ENCODE results near the gene TMEM255B.

TMEM255B gene

DNA sequence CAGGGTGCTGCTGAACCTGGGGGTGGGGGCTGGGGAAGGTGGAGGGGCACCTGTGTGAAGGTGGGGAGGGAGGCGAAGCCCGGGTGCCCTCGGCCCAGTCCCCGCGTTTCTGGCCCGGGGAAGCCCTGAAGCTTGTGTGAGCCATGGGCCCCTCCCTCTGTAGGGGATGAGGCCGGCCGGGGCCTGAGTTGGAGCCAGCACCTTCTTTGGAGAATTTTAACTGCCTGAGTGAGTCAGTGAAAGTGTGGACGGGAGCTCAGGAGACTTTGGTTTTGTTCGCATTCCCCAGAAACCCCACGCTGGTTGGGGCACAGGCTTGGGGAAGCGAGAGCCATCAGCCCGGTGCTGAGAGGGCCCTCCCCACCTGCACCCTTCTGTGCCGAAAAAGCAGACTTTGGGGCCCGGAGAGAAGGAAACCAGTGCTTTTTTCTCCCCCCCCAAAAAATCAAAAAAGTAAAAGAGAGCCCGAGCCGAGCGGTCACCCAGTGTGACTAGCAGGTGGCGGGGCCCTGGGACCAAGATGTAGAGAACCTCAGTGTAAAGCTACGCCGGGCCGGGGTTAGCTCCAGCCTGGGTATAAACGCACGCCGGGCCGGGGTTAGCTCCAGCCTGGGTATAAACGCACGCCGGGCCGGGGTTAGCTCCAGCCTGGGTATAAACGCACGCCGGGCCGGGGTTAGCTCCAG, 45.1 kb downstream of the TMEM255B start:
- no peak for DNase-seq (ENCODE audit: low read depth in 2 of 2)

DNA sequence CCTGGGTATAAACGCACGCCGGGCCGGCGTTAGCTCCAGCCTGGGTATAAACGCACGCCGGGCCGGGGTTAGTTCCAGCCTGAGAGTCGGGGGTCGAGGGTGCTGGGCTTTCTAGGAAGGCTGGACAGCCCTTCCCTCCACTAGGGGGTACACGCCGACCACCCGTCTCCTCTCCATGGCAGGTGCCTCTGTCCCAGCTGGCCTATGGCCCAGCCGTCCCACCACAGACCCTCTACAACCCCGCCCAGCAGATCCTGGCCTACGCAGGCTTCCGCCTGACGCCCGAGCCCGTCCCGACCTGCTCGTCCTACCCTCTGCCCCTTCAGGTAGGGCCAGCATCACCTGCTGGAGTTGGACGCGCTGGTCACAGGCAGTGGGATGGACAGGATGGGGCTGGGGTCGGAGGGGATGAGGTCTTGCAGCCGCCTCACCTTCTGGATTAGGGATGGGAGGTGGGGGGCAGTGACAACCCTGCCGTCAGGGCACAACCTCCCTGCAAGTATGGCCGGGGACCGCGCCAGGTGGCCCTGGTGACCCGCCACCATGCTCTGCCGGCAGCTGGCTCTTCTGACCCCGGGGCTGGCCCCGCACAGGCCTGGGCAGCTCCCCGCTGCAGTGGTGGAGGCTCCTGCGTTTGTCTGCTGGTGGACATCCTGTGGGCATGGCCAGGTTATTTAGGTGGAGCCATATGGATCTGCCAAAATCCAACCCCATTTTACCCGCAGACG, 45.8 kb downstream of the TMEM255B start:
- DNase-seq (ENCODE audit: low read depth in 2 of 2): no peak

- DNase-seq (ENCODE audit: low read depth in 2 of 2): no peak
Observed at GRCh38 chr13:113805431-113806103, 46.5 kb downstream of the TMEM255B start.

- no peak for DNase-seq (ENCODE audit: low read depth in 2 of 2)
Observed at GRCh38 chr13:113806104-113806471, 47.1 kb downstream of the TMEM255B start.

DNA sequence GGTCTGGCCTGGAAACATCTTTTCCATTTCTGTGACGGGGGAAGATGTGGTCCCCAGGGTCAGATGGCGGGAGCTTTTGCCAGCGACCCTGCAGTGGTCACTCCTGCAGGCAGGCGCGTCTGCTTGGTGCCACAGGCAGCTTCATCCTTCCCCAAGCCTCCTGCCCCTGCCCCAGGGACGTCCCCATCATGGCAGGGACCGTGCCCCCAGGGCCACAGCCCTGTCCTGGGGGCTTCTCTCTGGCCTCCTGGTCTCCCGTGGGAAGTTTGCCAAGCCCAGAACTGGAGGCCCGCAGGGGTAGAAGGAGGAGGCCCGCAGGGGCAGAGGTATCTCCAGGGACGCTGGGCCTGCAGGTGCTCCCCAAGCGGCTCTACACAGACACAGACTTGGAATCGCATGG, 47.5 kb downstream of the TMEM255B start:
- no peak for DNase-seq (ENCODE audit: low read depth in 2 of 2)

GRCh38 chr13:113808058-113808834, 49.2 kb downstream of the TMEM255B start:
- DNase-seq (ENCODE audit: low read depth in 2 of 2): no peak

DNA sequence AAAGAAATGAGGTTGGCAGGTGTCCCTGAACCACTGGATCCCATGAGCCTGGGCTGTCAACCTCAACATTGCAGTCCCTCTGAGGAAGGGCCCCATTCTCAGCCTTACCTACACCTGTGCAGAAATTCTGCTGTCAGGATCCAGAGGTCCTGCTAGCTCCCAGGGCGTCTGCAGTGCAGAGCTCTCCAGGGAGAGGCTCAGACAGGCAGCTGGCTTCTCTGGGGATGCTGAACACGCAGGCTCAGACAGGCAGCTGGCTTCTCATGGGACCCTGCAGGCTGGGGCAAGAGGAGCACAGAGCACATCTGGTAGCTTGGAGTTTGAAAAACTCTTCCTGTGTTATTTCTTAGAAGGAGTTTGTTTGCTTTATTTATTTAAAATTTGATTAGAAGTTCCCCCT, 50.9 kb downstream of the TMEM255B start:
- no peak for DNase-seq (ENCODE audit: low read depth in 2 of 2)

- no peak for DNase-seq (ENCODE audit: low read depth in 2 of 2)
Observed at GRCh38 chr13:113810640-113811039, 51.6 kb downstream of the TMEM255B start.

DNA sequence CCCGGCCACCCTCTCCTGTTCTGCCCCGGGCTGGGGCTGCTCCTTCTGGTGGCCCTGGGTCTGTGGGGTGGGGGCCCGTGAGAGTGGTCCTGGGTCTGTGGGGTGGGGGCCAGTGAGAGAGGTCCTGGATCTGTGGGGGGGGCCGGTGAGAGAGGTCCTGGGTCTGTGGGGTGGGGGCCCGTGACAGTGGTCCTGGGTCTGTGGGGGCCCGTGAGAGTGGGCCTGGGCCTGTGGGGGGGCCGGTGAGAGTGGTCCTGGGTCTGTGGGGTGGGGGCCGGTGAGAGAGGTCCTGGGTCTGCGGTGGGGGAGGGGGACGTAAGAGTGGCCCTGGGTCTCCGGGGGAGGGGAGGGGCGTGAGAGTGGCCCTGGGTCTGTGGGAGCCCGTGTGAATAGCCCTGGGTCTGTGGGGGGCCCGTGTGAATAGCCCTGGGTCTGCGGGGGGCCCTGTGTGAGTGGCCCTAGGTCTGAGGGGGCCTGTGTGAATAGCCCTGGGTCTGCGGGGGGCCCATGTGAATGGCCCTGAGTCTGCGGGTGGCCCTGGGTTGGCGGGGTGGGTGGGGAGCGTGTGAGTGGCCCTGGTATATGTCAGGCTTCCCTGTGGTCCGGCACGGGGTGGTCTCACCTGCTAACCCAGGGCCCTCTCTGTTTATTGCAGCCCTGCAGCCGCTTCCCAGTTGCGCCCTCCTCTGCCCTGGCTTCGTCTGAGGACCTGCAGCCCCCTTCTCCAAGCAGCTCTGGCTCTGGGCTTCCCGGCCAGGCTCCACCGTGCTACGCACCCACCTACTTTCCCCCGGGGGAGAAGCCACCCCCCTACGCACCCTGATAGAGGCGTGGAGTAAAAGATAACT, 52.3 kb downstream of the TMEM255B start:
- no peak for DNase-seq (ENCODE audit: low read depth in 2 of 2)

DNA sequence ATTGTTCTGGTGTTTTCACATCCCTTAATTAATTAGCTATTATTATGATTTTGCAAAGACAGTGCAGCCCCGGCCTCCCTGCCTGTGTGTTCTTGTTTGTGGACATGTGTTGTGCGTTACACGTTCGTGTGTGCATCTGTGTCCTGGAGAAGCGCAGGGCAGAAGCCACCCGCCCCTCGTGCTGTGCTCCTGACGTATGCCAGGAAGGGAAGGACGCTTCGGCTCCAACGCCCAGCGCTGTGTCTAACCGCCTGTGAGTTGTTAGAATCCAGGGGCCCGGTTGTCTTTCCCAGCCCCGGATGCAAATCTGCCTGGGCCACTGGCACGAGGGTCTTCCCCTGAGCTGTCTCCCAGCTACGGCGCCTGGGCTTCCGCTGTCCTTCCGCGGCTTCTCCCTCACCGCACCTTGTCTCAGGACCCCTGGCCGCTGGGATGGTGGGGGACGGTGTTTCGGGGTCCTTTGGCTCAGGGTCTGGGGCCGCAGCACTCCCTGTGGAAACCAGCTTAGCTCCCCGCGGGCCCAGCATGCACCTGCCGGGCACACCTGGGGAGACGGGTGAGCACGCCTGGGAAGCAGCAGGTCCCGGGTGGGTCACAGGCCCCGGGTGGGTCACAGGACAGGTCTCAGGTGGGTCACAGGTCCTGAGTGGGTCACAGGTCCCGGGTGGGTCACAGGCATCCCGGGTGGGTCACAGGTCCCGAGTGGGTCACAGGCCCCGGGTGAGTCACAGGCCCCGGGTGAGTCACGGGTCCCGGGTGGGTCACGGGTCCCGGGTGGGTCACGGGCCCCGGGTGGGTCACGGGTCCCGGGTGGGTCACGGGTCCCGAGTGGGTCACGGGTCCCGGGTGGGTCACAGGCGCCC, 53.4 kb downstream of the TMEM255B start:
- no peak for DNase-seq (ENCODE audit: low read depth in 2 of 2)

DNA sequence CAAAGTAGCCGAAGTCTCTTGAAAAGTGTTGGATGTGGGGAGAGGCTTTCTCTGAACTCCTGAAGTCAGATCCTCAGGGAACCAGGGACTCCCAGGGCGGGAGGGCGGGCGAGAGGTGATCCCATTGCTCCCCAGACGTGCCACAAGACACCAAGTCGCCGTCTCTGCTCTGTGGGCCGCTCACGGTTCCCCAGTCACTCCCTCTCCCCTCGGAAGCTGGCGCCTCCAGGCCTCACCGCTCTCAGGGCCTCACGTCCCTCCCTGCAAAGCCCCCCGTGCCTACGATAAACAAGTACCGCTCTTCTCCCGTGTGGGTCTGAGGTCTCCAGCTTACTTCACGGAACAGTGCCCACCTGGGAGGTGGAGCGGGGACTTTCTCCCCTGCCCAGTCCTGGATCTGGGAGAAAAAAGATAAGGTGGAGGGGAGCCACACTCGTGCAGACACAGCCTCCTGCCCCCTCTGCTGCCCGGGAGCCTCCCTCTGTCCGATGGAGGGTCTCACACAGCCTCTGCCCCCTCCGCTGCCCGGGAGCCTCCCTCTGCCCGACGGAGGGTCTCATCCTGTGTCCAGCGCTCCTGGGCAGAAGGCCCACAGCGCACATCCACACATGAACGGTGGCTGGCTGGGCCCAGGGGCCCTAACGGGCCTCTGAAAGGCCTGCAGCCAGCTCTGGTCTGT, 54.2 kb downstream of the TMEM255B start:
- no peak for DNase-seq (ENCODE audit: low read depth in 2 of 2)

- DNase-seq (ENCODE audit: low read depth in 2 of 2): no peak
Observed at GRCh38 chr13:113813749-113814434, 54.9 kb downstream of the TMEM255B start.

- DNase-seq (ENCODE audit: low read depth in 2 of 2): no peak
Observed at GRCh38 chr13:113814435-113814821, 55.4 kb downstream of the TMEM255B start.

GRCh38 chr13:113815151-113816058, 56.4 kb downstream of the TMEM255B start:
- no peak for DNase-seq (ENCODE audit: low read depth in 2 of 2)

DNA sequence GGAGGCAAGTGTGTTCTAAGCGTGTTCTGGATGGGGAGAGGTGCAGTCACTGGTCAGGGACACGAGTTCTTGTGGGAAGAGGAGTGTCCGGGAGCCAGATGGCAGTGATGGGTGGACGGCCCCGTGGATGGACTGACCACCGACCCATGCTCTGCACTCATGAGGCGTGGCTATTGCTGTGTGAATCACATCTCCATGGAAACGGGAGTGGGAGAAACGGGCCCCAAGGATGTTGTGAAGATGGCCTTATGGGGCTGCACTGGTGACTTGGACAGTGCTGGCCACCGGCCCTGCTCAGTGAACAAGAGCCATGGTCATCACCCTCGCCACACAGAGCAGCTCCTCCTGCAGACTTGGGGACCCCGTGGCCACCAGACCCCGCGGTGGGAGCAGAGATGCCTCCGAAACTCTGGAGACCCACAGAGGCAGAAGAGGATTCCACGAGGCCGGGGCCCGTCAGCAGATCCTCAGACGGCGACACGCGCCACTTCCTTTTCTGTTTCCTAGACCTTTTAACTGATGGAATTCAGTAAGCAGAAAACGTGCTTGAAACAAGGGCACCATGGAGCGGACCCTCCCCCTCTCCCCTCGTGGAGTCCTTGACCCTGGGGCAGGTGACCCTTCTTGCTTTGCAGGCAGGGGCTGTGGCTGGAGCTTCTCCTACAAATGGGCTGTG, 57.4 kb downstream of the TMEM255B start:
- no peak for DNase-seq (ENCODE audit: low read depth in 2 of 2)

GRCh38 chr13:113816946-113817859, 58.2 kb downstream of the TMEM255B start:
- DNase-seq (ENCODE audit: low read depth in 2 of 2): peak; percentile 63 to 73

All from stimulated activated CD8-positive, alpha-beta memory T cell treated with anti-CD3 and anti-CD28 coated beads, Interleukin-7, amount 100 ng/mL, for 1 hour (primary cell).